Measurements from ENCODE around the gene CYB561D2. TPM values are rescaled to one million over a fixed set of nuclear protein-coding genes. Genes with fewer than 3 reads are reported as not detected.

CYB561D2 gene
- total and polyA plus RNA-seq, 10 of the 15 experiments (the other 5 are each of a cell fraction or from before 2014, with no cell fraction given) = 7.6 to 39.2 (median 18.8) TPM

DNA sequence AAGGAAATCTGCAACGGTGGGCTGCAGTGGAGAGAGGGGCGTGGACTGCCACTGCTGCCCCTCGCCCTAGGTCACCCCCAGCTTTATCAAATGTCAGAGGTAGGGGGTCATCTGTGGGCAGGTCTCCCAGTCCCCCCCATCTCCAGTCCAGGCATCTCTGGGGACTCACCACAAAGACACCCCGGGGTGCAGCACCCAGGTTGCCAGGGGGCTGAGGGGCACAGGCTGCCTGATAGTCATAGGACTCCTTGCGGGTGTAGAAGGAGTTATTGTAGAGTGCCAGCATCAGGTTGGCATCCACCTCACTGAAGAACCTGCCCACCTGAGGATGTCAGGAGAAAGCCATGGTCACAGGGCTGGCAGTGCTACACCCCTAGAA, 15.2 kb downstream of the CYB561D2 start:
- peaks cover 5% of the 10 kb centered on the region; the same call in 1 of the 2 replicates for H3K4me1 ChIP-seq (ENCODE audit: control insufficient read depth, insufficient read depth, low read length)
- H3K9me3 ChIP-seq (replicated peaks; ENCODE audit: control insufficient read depth, insufficient read depth, low read length) = no peaks in the 10 kb centered on the region
- H3K4me3 ChIP-seq = peak overlapping the region; percentile 70; the same call in 1 of the 2 replicates
- H3K4me2 ChIP-seq (ENCODE audit: control insufficient read depth, insufficient read depth) = peak overlapping the region; percentile 100
- FAIRE-seq (no peak), DNase-seq (ENCODE audit: low read depth, low spot score) (no peak), ATAC-seq (no peak)
- TF ChIP-seq ATF7 (IDR thresholded peaks at IDR 0.05; ENCODE audit: low read depth) (no peak), ZZZ3 (IDR thresholded peaks at IDR 0.05; ENCODE audit: control insufficient read depth, insufficient read length, low read depth) (no peak), IKZF2 (IDR thresholded peaks at IDR 0.05) (no peak), YY1 (IDR thresholded peaks at IDR 0.05; ENCODE audit: low read depth, low read length) (no peak), BRCA1 (IDR thresholded peaks at IDR 0.05; ENCODE audit: low read depth, low read length) (no peak), KDM1A (IDR thresholded peaks at IDR 0.05; ENCODE audit: borderline replicate concordance) (no peak), SMAD1 (IDR thresholded peaks at IDR 0.05; ENCODE audit: low read depth, partially characterized antibody) (no peak), IRF4 (IDR thresholded peaks at IDR 0.05; ENCODE audit: low read depth, low read length) (no peak), ZNF384 (IDR thresholded peaks at IDR 0.05; ENCODE audit: borderline replicate concordance, low read depth, low read length) (no peak), BMI1 (IDR thresholded peaks at IDR 0.05; ENCODE audit: borderline replicate concordance) (no peak), GATAD2B (conservative IDR thresholded peaks at IDR 0.05; ENCODE audit: low read depth) (no peak)
- POLR2A ChIA-PET = interaction anchor here (0.6 to 1.1 kb wide), 2 partner anchors 9 to 17 kb away, joined by 3 read pairs; no protein-coding TSS in a partner anchor
- H3K36me3 ChIP-seq (ENCODE audit: control insufficient read depth in 2 of 2, insufficient read depth in 2 of 2, low read length in 1 of 2) = no peaks in the 10 kb centered on the region
- RAD21 ChIA-PET (ENCODE audit: unreplicated experiment) = no interaction called here
- BruUV-seq (replicated peaks) = no TSS peak
- H3K27ac ChIP-seq (ENCODE audit: control insufficient read depth, insufficient read depth) = no peak overlapping the region
- 50% methylated on average over 5 of the region's 5 CpGs for WGBS (ENCODE audit: insufficient coverage, insufficient replicate concordance, low lambda C conversion rate, missing lambda C conversion rate)
- CTCF ChIA-PET = interaction anchor here (1.4 kb wide), 1 partner anchor 15 kb away, joined by 4 read pairs; the partner anchor contains the start of genes CYB561D2 and NPRL2
- SMC1A ChIA-PET (ENCODE audit: uncharacterized antibody, unreplicated experiment) = no interaction called here
- no peaks in the 10 kb centered on the region for H4K20me1 ChIP-seq (ENCODE audit: control insufficient read depth, insufficient read depth)
- H3K9ac ChIP-seq (ENCODE audit: control insufficient read depth, insufficient read depth, low read length) = peak overlapping the region; percentile 20; the same call in 1 of the 2 replicates
- H2AFZ ChIP-seq (ENCODE audit: control insufficient read depth, low read depth, low read length) = peak overlapping the region; percentile 89; the same call in 1 of the 2 replicates
- in situ Hi-C loops (cut with MboI) (no loop called here), intact Hi-C loops (cut with micrococcal nuclease; ENCODE audit: unreplicated experiment) (no loop called here)
- H3K79me2 ChIP-seq (ENCODE audit: control insufficient read depth, insufficient read depth, low read length) = no peaks in the 10 kb centered on the region
- no peaks in the 10 kb centered on the region; a peak in 2 of 4 replicates for H3K27me3 ChIP-seq (replicated peaks in 1 of 2; ENCODE audit: control insufficient read depth in 2 of 2, insufficient read depth in 2 of 2, low read length in 1 of 2)

All from GM12878 (cell line).